ENCODE measurements around the gene LARP6. TPM values are rescaled to one million over a fixed set of nuclear protein-coding genes. Genes with fewer than 3 reads are reported as not detected.

LARP6 gene
- total and polyA plus RNA-seq, 2 experiments from 2014 or later = 20.0 to 22.4 TPM

- H3K4me1 Mint-ChIP-seq = no peaks in the 10 kb centered on the region
- Histone ChIP-seq H4K20me1 (replicated peaks; ENCODE audit: insufficient read depth) (no peaks in the 10 kb centered on the region), H3K9me2 (ENCODE audit: insufficient read depth) (0 out of 2 replicates have a peak, but pooled peaks cover 6% of the 10 kb centered on the region), H3K79me2 (replicated peaks; ENCODE audit: insufficient read depth) (no peaks in the 10 kb centered on the region), H3K4me2 (no peak overlapping the region), H3K4me3 (no peak overlapping the region), H2AFZ (no peak overlapping the region; the same call in 1 of the 2 replicates), H3F3A (replicated peaks; ENCODE audit: low read depth) (no peaks in the 10 kb centered on the region), H3K4me1 (ENCODE audit: insufficient read depth) (no peaks in the 10 kb centered on the region), H3K27me3 (ENCODE audit: insufficient read depth) (no peaks in the 10 kb centered on the region), H3K27ac (ENCODE audit: low read depth) (no peak overlapping the region), H3K36me3 (ENCODE audit: insufficient read depth) (no peaks in the 10 kb centered on the region)
- no peaks in the 10 kb centered on the region for H3K27me3 Mint-ChIP-seq (ENCODE audit: insufficient read depth, low read depth, poor library complexity)
- no peaks in the 10 kb centered on the region; the same call in 2 of the 3 replicates for H3K36me3 Mint-ChIP-seq (ENCODE audit: low read depth)
- H3K4me3 Mint-ChIP-seq = no peak overlapping the region
- TF ChIP-seq, protein P1, sequence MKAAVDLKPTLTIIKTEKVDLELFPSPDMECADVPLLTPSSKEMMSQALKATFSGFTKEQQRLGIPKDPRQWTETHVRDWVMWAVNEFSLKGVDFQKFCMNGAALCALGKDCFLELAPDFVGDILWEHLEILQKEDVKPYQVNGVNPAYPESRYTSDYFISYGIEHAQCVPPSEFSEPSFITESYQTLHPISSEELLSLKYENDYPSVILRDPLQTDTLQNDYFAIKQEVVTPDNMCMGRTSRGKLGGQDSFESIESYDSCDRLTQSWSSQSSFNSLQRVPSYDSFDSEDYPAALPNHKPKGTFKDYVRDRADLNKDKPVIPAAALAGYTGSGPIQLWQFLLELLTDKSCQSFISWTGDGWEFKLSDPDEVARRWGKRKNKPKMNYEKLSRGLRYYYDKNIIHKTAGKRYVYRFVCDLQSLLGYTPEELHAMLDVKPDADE (IDR thresholded peaks at IDR 0.05) = no peak
- TF ChIP-seq, protein P2, sequence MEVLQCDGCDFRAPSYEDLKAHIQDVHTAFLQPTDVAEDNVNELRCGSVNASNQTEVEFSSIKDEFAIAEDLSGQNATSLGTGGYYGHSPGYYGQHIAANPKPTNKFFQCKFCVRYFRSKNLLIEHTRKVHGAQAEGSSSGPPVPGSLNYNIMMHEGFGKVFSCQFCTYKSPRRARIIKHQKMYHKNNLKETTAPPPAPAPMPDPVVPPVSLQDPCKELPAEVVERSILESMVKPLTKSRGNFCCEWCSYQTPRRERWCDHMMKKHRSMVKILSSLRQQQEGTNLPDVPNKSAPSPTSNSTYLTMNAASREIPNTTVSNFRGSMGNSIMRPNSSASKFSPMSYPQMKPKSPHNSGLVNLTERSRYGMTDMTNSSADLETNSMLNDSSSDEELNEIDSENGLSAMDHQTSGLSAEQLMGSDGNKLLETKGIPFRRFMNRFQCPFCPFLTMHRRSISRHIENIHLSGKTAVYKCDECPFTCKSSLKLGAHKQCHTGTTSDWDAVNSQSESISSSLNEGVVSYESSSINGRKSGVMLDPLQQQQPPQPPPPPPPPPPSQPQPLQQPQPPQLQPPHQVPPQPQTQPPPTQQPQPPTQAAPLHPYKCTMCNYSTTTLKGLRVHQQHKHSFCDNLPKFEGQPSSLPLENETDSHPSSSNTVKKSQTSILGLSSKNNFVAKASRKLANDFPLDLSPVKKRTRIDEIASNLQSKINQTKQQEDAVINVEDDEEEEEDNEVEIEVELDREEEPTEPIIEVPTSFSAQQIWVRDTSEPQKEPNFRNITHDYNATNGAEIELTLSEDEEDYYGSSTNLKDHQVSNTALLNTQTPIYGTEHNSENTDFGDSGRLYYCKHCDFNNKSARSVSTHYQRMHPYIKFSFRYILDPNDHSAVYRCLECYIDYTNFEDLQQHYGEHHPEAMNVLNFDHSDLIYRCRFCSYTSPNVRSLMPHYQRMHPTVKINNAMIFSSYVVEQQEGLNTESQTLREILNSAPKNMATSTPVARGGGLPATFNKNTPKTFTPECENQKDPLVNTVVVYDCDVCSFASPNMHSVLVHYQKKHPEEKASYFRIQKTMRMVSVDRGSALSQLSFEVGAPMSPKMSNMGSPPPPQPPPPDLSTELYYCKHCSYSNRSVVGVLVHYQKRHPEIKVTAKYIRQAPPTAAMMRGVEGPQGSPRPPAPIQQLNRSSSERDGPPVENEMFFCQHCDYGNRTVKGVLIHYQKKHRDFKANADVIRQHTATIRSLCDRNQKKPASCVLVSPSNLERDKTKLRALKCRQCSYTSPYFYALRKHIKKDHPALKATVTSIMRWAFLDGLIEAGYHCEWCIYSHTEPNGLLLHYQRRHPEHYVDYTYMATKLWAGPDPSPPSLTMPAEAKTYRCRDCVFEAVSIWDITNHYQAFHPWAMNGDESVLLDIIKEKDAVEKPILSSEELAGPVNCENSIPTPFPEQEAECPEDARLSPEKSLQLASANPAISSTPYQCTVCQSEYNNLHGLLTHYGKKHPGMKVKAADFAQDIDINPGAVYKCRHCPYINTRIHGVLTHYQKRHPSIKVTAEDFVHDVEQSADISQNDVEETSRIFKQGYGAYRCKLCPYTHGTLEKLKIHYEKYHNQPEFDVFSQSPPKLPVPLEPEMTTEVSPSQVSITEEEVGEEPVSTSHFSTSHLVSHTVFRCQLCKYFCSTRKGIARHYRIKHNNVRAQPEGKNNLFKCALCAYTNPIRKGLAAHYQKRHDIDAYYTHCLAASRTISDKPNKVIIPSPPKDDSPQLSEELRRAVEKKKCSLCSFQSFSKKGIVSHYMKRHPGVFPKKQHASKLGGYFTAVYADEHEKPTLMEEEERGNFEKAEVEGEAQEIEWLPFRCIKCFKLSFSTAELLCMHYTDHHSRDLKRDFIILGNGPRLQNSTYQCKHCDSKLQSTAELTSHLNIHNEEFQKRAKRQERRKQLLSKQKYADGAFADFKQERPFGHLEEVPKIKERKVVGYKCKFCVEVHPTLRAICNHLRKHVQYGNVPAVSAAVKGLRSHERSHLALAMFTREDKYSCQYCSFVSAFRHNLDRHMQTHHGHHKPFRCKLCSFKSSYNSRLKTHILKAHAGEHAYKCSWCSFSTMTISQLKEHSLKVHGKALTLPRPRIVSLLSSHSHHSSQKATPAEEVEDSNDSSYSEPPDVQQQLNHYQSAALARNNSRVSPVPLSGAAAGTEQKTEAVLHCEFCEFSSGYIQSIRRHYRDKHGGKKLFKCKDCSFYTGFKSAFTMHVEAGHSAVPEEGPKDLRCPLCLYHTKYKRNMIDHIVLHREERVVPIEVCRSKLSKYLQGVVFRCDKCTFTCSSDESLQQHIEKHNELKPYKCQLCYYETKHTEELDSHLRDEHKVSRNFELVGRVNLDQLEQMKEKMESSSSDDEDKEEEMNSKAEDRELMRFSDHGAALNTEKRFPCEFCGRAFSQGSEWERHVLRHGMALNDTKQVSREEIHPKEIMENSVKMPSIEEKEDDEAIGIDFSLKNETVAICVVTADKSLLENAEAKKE (CRISPR knock-in tag; IDR thresholded peaks at IDR 0.05) = no peak
- TF ChIP-seq, protein P3, sequence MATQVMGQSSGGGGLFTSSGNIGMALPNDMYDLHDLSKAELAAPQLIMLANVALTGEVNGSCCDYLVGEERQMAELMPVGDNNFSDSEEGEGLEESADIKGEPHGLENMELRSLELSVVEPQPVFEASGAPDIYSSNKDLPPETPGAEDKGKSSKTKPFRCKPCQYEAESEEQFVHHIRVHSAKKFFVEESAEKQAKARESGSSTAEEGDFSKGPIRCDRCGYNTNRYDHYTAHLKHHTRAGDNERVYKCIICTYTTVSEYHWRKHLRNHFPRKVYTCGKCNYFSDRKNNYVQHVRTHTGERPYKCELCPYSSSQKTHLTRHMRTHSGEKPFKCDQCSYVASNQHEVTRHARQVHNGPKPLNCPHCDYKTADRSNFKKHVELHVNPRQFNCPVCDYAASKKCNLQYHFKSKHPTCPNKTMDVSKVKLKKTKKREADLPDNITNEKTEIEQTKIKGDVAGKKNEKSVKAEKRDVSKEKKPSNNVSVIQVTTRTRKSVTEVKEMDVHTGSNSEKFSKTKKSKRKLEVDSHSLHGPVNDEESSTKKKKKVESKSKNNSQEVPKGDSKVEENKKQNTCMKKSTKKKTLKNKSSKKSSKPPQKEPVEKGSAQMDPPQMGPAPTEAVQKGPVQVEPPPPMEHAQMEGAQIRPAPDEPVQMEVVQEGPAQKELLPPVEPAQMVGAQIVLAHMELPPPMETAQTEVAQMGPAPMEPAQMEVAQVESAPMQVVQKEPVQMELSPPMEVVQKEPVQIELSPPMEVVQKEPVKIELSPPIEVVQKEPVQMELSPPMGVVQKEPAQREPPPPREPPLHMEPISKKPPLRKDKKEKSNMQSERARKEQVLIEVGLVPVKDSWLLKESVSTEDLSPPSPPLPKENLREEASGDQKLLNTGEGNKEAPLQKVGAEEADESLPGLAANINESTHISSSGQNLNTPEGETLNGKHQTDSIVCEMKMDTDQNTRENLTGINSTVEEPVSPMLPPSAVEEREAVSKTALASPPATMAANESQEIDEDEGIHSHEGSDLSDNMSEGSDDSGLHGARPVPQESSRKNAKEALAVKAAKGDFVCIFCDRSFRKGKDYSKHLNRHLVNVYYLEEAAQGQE (IDR thresholded peaks at IDR 0.05; ENCODE audit: unreplicated experiment) = no peak
- TF ChIP-seq EZH2 (IDR thresholded peaks at IDR 0.05; ENCODE audit: low read depth, unreplicated experiment) (no peak), STAT1 (IDR thresholded peaks at IDR 0.05; ENCODE audit: unreplicated experiment) (no peak), ZNF331 (CRISPR knock-in tag; IDR thresholded peaks at IDR 0.05; ENCODE audit: low read depth) (no peak), EZH2phosphoT487 (IDR thresholded peaks at IDR 0.05; ENCODE audit: unreplicated experiment) (no peak)
- TF ChIP-seq, protein P4, sequence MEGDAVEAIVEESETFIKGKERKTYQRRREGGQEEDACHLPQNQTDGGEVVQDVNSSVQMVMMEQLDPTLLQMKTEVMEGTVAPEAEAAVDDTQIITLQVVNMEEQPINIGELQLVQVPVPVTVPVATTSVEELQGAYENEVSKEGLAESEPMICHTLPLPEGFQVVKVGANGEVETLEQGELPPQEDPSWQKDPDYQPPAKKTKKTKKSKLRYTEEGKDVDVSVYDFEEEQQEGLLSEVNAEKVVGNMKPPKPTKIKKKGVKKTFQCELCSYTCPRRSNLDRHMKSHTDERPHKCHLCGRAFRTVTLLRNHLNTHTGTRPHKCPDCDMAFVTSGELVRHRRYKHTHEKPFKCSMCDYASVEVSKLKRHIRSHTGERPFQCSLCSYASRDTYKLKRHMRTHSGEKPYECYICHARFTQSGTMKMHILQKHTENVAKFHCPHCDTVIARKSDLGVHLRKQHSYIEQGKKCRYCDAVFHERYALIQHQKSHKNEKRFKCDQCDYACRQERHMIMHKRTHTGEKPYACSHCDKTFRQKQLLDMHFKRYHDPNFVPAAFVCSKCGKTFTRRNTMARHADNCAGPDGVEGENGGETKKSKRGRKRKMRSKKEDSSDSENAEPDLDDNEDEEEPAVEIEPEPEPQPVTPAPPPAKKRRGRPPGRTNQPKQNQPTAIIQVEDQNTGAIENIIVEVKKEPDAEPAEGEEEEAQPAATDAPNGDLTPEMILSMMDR (conservative IDR thresholded peaks at IDR 0.05; ENCODE audit: low read depth in 2 of 2) = no peak
- no peak overlapping the region for H3K27ac Mint-ChIP-seq
- ATAC-seq = no peak
- no peaks in the 10 kb centered on the region; the same call in 2 of the 3 replicates for H3K9me3 Mint-ChIP-seq
- no peak for DNase-seq (ENCODE audit: low spot score)
Measured at GRCh38 chr15:70802629-70803028, 51.3 kb downstream of the LARP6 start.

Data from GM23338 (cell line).